ENCODE measurements around the gene C1QC.

The C1QC gene

GRCh38 chr1:22681556-22682276 lies 38.3 kb downstream of the C1QC start:
- no peak for DNase-seq

GRCh38 chr1:22683547-22683946 lies 40.1 kb downstream of the C1QC start:
- DNase-seq: no peak

- no peak for DNase-seq
Observed at GRCh38 chr1:22685591-22686059, 42.2 kb downstream of the C1QC start.

GRCh38 chr1:22687191-22687590 lies 43.8 kb downstream of the C1QC start:
- DNase-seq: no peak

GRCh38 chr1:22688466-22688865 lies 45.0 kb downstream of the C1QC start:
- no peak for DNase-seq

- no peak for DNase-seq
Observed at GRCh38 chr1:22689505-22689904, 46.1 kb downstream of the C1QC start.

- no peak for DNase-seq
Observed at GRCh38 chr1:22691031-22691753, 47.8 kb downstream of the C1QC start.

- DNase-seq: no peak
Observed at GRCh38 chr1:22694172-22694571, 50.7 kb downstream of the C1QC start.

GRCh38 chr1:22696610-22697009 lies 53.2 kb downstream of the C1QC start:
- DNase-seq: no peak

All from hippocampal formation (tissue), 2 donors.